ENCODE results near the gene MYH8.

The MYH8 gene

DNA sequence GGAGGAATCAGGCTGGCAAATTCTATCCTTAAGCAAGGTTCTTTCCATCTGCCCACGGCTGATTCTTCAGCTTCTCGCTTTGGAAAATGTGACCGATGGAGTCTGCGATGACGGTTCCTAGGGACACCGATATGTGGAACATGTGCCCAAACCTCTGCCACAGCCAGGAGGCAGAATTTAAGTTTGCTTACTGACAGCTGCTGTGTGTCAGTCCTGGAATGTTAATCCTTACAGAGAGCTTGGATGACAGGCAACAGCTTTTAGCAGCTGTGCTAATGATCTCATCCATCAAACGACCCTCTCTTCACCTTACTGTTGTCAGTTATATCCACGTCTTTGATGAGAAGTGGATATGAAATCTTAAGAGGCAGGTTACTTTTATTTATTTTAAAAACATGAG lies 37.6 kb downstream of the MYH8 start:
- H3K36me3 ChIP-seq (ENCODE audit: control insufficient read depth in 2 of 2, insufficient read depth in 2 of 2, low read length in 2 of 2) = no peaks in the 10 kb centered on the region
- no peak overlapping the region for H3K27ac ChIP-seq (ENCODE audit: low read length)
- H3K4me3 ChIP-seq (ENCODE audit: low read length in 2 of 2) = no peak overlapping the region
- no peak overlapping the region for H3K9ac ChIP-seq (ENCODE audit: low read length in 2 of 2)
- H3K4me1 ChIP-seq (ENCODE audit: control insufficient read depth, insufficient read depth, low read length) = no peaks in the 10 kb centered on the region
- H3K9me3 ChIP-seq (ENCODE audit: control insufficient read depth in 2 of 2, low read length in 2 of 2) = no peaks in the 10 kb centered on the region
- no peaks in the 10 kb centered on the region for H3K27me3 ChIP-seq (ENCODE audit: control insufficient read depth in 1 of 2, insufficient read depth in 2 of 2, low read length in 2 of 2)

GRCh38 chr17:10380631-10381408 lies 40.9 kb downstream of the MYH8 start:
- Histone ChIP-seq H3K9me3 (ENCODE audit: control insufficient read depth in 2 of 2, low read length in 2 of 2) (no peaks in the 10 kb centered on the region), H3K27ac (ENCODE audit: low read length) (no peak overlapping the region), H3K9ac (ENCODE audit: low read length in 2 of 2) (no peak overlapping the region), H3K27me3 (ENCODE audit: control insufficient read depth in 1 of 2, insufficient read depth in 2 of 2, low read length in 2 of 2) (no peaks in the 10 kb centered on the region), H3K4me1 (ENCODE audit: control insufficient read depth, insufficient read depth, low read length) (no peaks in the 10 kb centered on the region), H3K4me3 (ENCODE audit: low read length in 2 of 2) (no peak overlapping the region), H3K36me3 (ENCODE audit: control insufficient read depth in 2 of 2, insufficient read depth in 2 of 2, low read length in 2 of 2) (no peaks in the 10 kb centered on the region)

DNA sequence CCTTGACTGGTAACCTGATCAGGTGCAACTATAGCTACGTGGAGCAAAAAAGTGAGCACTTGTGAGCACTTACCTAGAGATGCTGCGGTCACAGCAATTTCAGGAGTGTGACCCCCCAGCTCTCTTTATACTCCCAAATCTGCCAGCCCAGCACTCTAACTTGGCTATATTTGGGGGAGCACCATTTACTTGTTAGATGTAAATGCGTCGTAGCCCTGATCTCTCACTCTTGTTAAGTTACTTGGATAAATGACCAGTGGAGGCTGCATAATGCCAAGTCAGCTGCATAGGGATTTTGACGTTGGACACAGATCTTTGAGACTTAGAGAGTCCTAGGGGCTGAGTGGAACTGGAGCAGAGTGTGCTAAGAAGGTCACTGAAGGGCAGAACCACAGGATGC lies 48.8 kb downstream of the MYH8 start, which contains the start of gene MYH13:
Gene MYH13, minus strand, starts transcription at position 101 of the 400 bp plus-strand sequence. CDS start 8,476 bp downstream, outside the sequence.
- H3K27me3 ChIP-seq (ENCODE audit: control insufficient read depth in 1 of 2, insufficient read depth in 2 of 2, low read length in 2 of 2) = peaks cover 0 to 2% of the 10 kb centered on the region in 2 donors
- no peaks in the 10 kb centered on the region for H3K36me3 ChIP-seq (ENCODE audit: control insufficient read depth in 2 of 2, insufficient read depth in 2 of 2, low read length in 2 of 2)
- no peaks in the 10 kb centered on the region for H3K9me3 ChIP-seq (ENCODE audit: control insufficient read depth in 2 of 2, low read length in 2 of 2)
- H3K9ac ChIP-seq (ENCODE audit: low read length in 2 of 2) = no peak within 1 kb of the TSS
- H3K4me3 ChIP-seq (ENCODE audit: low read length in 2 of 2) = no peak within 1 kb of the TSS
- H3K27ac ChIP-seq (ENCODE audit: low read length) = no peak within 1 kb of the TSS
- no peaks in the 10 kb centered on the region for H3K4me1 ChIP-seq (ENCODE audit: control insufficient read depth, insufficient read depth, low read length)

GRCh38 chr17:10370016-10370608 lies 51.6 kb downstream of the MYH8 start:
- Histone ChIP-seq H3K27me3 (ENCODE audit: control insufficient read depth in 1 of 2, insufficient read depth in 2 of 2, low read length in 2 of 2) (peaks cover 0 to 2% of the 10 kb centered on the region in 2 donors), H3K4me3 (ENCODE audit: low read length in 2 of 2) (no peak overlapping the region), H3K9me3 (ENCODE audit: control insufficient read depth in 2 of 2, low read length in 2 of 2) (no peaks in the 10 kb centered on the region), H3K4me1 (ENCODE audit: control insufficient read depth, insufficient read depth, low read length) (no peaks in the 10 kb centered on the region), H3K27ac (ENCODE audit: low read length) (no peak overlapping the region), H3K36me3 (ENCODE audit: control insufficient read depth in 2 of 2, insufficient read depth in 2 of 2, low read length in 2 of 2) (no peaks in the 10 kb centered on the region), H3K9ac (ENCODE audit: low read length in 2 of 2) (no peak overlapping the region)

- H3K27me3 ChIP-seq (ENCODE audit: control insufficient read depth in 1 of 2, insufficient read depth in 2 of 2, low read length in 2 of 2) = peaks cover 0 to 2% of the 10 kb centered on the region in 2 donors
Measured at GRCh38 chr17:10369239-10369638, 52.5 kb downstream of the MYH8 start.

GRCh38 chr17:10368561-10368960 lies 53.2 kb downstream of the MYH8 start:
- no peak overlapping the region for H3K9ac ChIP-seq (ENCODE audit: low read length in 2 of 2)
- no peak overlapping the region for H3K27ac ChIP-seq (ENCODE audit: low read length)
- peaks cover 0 to 2% of the 10 kb centered on the region in 2 donors for H3K27me3 ChIP-seq (ENCODE audit: control insufficient read depth in 1 of 2, insufficient read depth in 2 of 2, low read length in 2 of 2)
- H3K4me1 ChIP-seq (ENCODE audit: control insufficient read depth, insufficient read depth, low read length) = no peaks in the 10 kb centered on the region
- no peak overlapping the region for H3K4me3 ChIP-seq (ENCODE audit: low read length in 2 of 2)
- H3K9me3 ChIP-seq (ENCODE audit: control insufficient read depth in 2 of 2, low read length in 2 of 2) = no peaks in the 10 kb centered on the region
- no peaks in the 10 kb centered on the region for H3K36me3 ChIP-seq (ENCODE audit: control insufficient read depth in 2 of 2, insufficient read depth in 2 of 2, low read length in 2 of 2)

More at GRCh38 chr17:10369239-10369638, 52.5 kb downstream of the MYH8 start:
- Histone ChIP-seq H3K36me3 (ENCODE audit: control insufficient read depth in 2 of 2, insufficient read depth in 2 of 2, low read length in 2 of 2) (no peaks in the 10 kb centered on the region), H3K27ac (ENCODE audit: low read length) (no peak overlapping the region), H3K9ac (ENCODE audit: low read length in 2 of 2) (no peak overlapping the region), H3K4me1 (ENCODE audit: control insufficient read depth, insufficient read depth, low read length) (no peaks in the 10 kb centered on the region), H3K9me3 (ENCODE audit: control insufficient read depth in 2 of 2, low read length in 2 of 2) (no peaks in the 10 kb centered on the region), H3K4me3 (ENCODE audit: low read length in 2 of 2) (no peak overlapping the region)

DNA sequence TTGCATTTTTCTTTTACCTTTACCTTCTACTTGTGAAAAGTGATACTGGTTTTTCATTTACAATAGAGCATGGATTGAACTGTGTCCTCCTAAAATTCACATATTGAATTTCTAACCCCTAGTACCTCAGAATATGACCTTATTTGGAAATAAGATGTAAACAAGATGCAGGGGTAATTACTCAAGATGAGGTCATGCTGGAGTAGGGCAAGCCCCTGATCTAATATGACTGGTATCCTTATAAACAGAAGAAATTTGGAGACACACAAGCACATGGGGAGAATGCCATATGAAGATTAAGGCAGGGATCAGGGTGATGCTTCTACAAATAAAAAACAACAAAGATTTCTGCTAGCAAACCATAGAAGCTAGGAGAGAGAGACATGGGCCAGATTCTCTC lies 61.2 kb downstream of the MYH8 start:
- no peak overlapping the region for H3K27ac ChIP-seq (ENCODE audit: low read length)
- H3K9me3 ChIP-seq (ENCODE audit: control insufficient read depth in 2 of 2, low read length in 2 of 2) = no peaks in the 10 kb centered on the region
- no peak overlapping the region for H3K4me3 ChIP-seq (ENCODE audit: low read length in 2 of 2)
- H3K4me1 ChIP-seq (ENCODE audit: control insufficient read depth, insufficient read depth, low read length) = no peaks in the 10 kb centered on the region
- peaks cover 0 to 3% of the 10 kb centered on the region in 2 donors for H3K27me3 ChIP-seq (ENCODE audit: control insufficient read depth in 1 of 2, insufficient read depth in 2 of 2, low read length in 2 of 2)
- no peak overlapping the region for H3K9ac ChIP-seq (ENCODE audit: low read length in 2 of 2)
- no peaks in the 10 kb centered on the region for H3K36me3 ChIP-seq (ENCODE audit: control insufficient read depth in 2 of 2, insufficient read depth in 2 of 2, low read length in 2 of 2)

DNA sequence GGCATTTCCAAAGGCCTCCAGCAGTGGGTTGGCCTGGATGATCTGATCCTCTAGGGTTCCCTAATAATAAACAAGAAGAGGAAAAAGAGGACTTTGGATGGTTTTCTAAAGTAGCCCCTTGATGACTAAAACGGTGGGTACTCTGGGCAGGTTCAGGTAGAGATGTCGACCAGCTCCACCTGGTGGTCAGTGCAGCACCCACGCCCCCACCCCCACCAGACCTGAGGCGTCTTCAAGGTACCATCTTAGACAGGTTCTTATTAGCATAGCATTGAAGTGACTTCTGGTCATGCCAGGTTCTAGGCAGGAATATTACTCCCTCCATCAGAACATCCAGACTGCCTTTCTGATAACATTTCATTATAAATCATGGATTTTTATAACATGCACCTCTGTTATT lies 64.0 kb downstream of the MYH8 start:
- Histone ChIP-seq H3K4me1 (ENCODE audit: control insufficient read depth, insufficient read depth, low read length) (no peaks in the 10 kb centered on the region), H3K9ac (ENCODE audit: low read length in 2 of 2) (no peak overlapping the region), H3K36me3 (ENCODE audit: control insufficient read depth in 2 of 2, insufficient read depth in 2 of 2, low read length in 2 of 2) (no peaks in the 10 kb centered on the region), H3K9me3 (ENCODE audit: control insufficient read depth in 2 of 2, low read length in 2 of 2) (no peaks in the 10 kb centered on the region), H3K27me3 (ENCODE audit: control insufficient read depth in 1 of 2, insufficient read depth in 2 of 2, low read length in 2 of 2) (peaks cover 0 to 3% of the 10 kb centered on the region in 2 donors), H3K27ac (ENCODE audit: low read length) (no peak overlapping the region), H3K4me3 (ENCODE audit: low read length in 2 of 2) (no peak overlapping the region)

DNA sequence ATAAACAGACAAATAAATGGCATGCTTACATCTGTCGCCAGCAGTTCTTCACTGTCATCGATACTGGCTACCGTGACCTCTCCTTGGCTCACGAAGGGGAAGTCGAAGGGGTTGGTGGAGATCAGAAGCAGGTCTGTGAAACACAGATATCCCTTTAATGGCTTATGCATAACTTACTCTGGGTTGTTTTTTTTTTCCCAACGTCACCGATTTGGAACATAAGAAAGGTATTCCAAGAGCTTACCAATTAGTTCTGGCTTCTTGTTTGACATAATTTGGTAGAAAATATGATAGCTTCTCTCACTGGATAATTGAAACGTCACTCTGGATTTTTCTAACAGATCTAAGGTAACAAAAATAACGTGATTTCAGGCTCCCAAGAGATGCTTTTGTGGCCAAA lies 67.1 kb downstream of the MYH8 start:
- H3K4me1 ChIP-seq (ENCODE audit: control insufficient read depth, insufficient read depth, low read length) = no peaks in the 10 kb centered on the region
- H3K36me3 ChIP-seq (ENCODE audit: control insufficient read depth in 2 of 2, insufficient read depth in 2 of 2, low read length in 2 of 2) = no peaks in the 10 kb centered on the region
- no peak overlapping the region for H3K27ac ChIP-seq (ENCODE audit: low read length)
- H3K9me3 ChIP-seq (ENCODE audit: control insufficient read depth in 2 of 2, low read length in 2 of 2) = no peaks in the 10 kb centered on the region
- H3K4me3 ChIP-seq (ENCODE audit: low read length in 2 of 2) = no peak overlapping the region
- H3K27me3 ChIP-seq (ENCODE audit: control insufficient read depth in 1 of 2, insufficient read depth in 2 of 2, low read length in 2 of 2) = peaks cover 0 to under 1% of the 10 kb centered on the region in 2 donors
- no peak overlapping the region for H3K9ac ChIP-seq (ENCODE audit: low read length in 2 of 2)

GRCh38 chr17:10352893-10353292 lies 68.9 kb downstream of the MYH8 start:
- Histone ChIP-seq H3K4me3 (ENCODE audit: low read length in 2 of 2) (no peak overlapping the region), H3K27me3 (ENCODE audit: control insufficient read depth in 1 of 2, insufficient read depth in 2 of 2, low read length in 2 of 2) (no peaks in the 10 kb centered on the region), H3K4me1 (ENCODE audit: control insufficient read depth, insufficient read depth, low read length) (no peaks in the 10 kb centered on the region), H3K9ac (ENCODE audit: low read length in 2 of 2) (no peak overlapping the region), H3K36me3 (ENCODE audit: control insufficient read depth in 2 of 2, insufficient read depth in 2 of 2, low read length in 2 of 2) (no peaks in the 10 kb centered on the region), H3K9me3 (ENCODE audit: control insufficient read depth in 2 of 2, low read length in 2 of 2) (no peaks in the 10 kb centered on the region), H3K27ac (ENCODE audit: low read length) (no peak overlapping the region)

- Histone ChIP-seq H3K27me3 (ENCODE audit: control insufficient read depth in 1 of 2, insufficient read depth in 2 of 2, low read length in 2 of 2) (no peaks in the 10 kb centered on the region), H3K4me1 (ENCODE audit: control insufficient read depth, insufficient read depth, low read length) (no peaks in the 10 kb centered on the region), H3K9ac (ENCODE audit: low read length in 2 of 2) (no peak overlapping the region), H3K27ac (ENCODE audit: low read length) (no peak overlapping the region), H3K4me3 (ENCODE audit: low read length in 2 of 2) (no peak overlapping the region), H3K36me3 (ENCODE audit: control insufficient read depth in 2 of 2, insufficient read depth in 2 of 2, low read length in 2 of 2) (no peaks in the 10 kb centered on the region), H3K9me3 (ENCODE audit: control insufficient read depth in 2 of 2, low read length in 2 of 2) (no peaks in the 10 kb centered on the region)
Measured at GRCh38 chr17:10349403-10349802, 72.3 kb downstream of the MYH8 start.
